GM21515 (cell line): ENCODE measurements around the gene TFB1M.
"Not testable (repeated sequence)": the region's sequence is repeated elsewhere in the genome, so short reads cannot be mapped to it uniquely, and the experiment has no call there.

Source experiments
- ATAC-seq: cut with Tn5 transposase; IDR thresholded peaks from one replicate; pipeline ENCODE4 v1.9.1; 2021; ENCODE audit not compliant: unreplicated experiment

The TFB1M gene

GRCh38 chr6:155330133-155330734 lies 15.9 kb upstream of the TFB1M start:
- ATAC-seq, result no peak

GRCh38 chr6:155329460-155330132 lies 15.3 kb upstream of the TFB1M start:
- ATAC-seq, result no peak

- no peak for ATAC-seq
Observed at GRCh38 chr6:155328539-155329459, 14.5 kb upstream of the TFB1M start.

- ATAC-seq, result no peak
Observed at GRCh38 chr6:155328074-155328538, 13.8 kb upstream of the TFB1M start.

- ATAC-seq, result peak; percentile 62
Observed at GRCh38 chr6:155327326-155328073, 13.2 kb upstream of the TFB1M start.

GRCh38 chr6:155325700-155326516 lies 11.6 kb upstream of the TFB1M start:
- ATAC-seq, result no peak

GRCh38 chr6:155324993-155325392 lies 10.7 kb upstream of the TFB1M start:
- no peak for ATAC-seq

- no peak for ATAC-seq
Observed at GRCh38 chr6:155324172-155324571, 9.9 kb upstream of the TFB1M start.

GRCh38 chr6:155319902-155320301 lies 5.6 kb upstream of the TFB1M start:
- ATAC-seq, result no peak

- no peak for ATAC-seq
Observed at GRCh38 chr6:155317186-155317585, 2.9 kb upstream of the TFB1M start.

- no peak for ATAC-seq
Observed at GRCh38 chr6:155316419-155316818, 2.1 kb upstream of the TFB1M start.

- no peak for ATAC-seq
Observed at GRCh38 chr6:155315516-155315871, 1.2 kb upstream of the TFB1M start.

GRCh38 chr6:155314773-155315515 lies 660 bp upstream of the TFB1M start:
- peak; percentile 50 for ATAC-seq

- peak; percentile 13 for ATAC-seq
Observed at GRCh38 chr6:155313602-155314091, 637 bp downstream of the TFB1M start.

- ATAC-seq, result not testable (repeated sequence)
Observed at GRCh38 chr6:155312950-155313349, 1.3 kb downstream of the TFB1M start.

GRCh38 chr6:155311583-155311982 lies 2.7 kb downstream of the TFB1M start:
- no peak for ATAC-seq

GRCh38 chr6:155311086-155311485 lies 3.2 kb downstream of the TFB1M start:
- ATAC-seq, result no peak

GRCh38 chr6:155310596-155310995 lies 3.7 kb downstream of the TFB1M start:
- no peak for ATAC-seq

- no peak for ATAC-seq
Observed at GRCh38 chr6:155309150-155309549, 5.1 kb downstream of the TFB1M start.
